Measurements from ENCODE around the gene LRP1B. TPM values are rescaled to one million over a fixed set of nuclear protein-coding genes. Genes with fewer than 3 reads are reported as not detected.

LRP1B gene
- total and polyA plus RNA-seq, 4 donors, result 0.01 to 0.84 (median 0.17) TPM

- no peak overlapping the region for H3K4me3 ChIP-seq (ENCODE audit: low read depth in 1 of 3, low read length in 3 of 3)
- H3K9ac ChIP-seq (ENCODE audit: low read depth in 1 of 2, low read length in 2 of 2), result no peak overlapping the region
- no peak overlapping the region for H3K27ac ChIP-seq (ENCODE audit: low read depth in 1 of 2, low read length in 2 of 2)
- TF ChIP-seq SP1 (IDR thresholded peaks at IDR 0.05) (no peak), MAX (IDR thresholded peaks at IDR 0.05) (no peak), REST (IDR thresholded peaks at IDR 0.05) (no peak), TAF1 (conservative IDR thresholded peaks at IDR 0.05) (no peak), CTCF (IDR thresholded peaks at IDR 0.05; ENCODE audit: low read depth, low read length, missing input control) (no peak), EGR1 (IDR thresholded peaks at IDR 0.05; ENCODE audit: low read depth in 2 of 2) (no peak), ATF3 (IDR thresholded peaks at IDR 0.05) (no peak), RXRA (IDR thresholded peaks at IDR 0.05) (no peak), FOXA1 (IDR thresholded peaks at IDR 0.05) (no peak), JUND (IDR thresholded peaks at IDR 0.05) (no peak), RAD21 (IDR thresholded peaks at IDR 0.05) (no peak), NR2F2 (IDR thresholded peaks at IDR 0.05) (no peak), HNF4A (conservative IDR thresholded peaks at IDR 0.05) (no peak), FOXA2 (IDR thresholded peaks at IDR 0.05) (no peak), GABPA (IDR thresholded peaks at IDR 0.05 in 1 of 2, conservative IDR thresholded peaks at IDR 0.05 in 1 of 2) (no peak), HNF4G (IDR thresholded peaks at IDR 0.05) (no peak), ZBTB33 (IDR thresholded peaks at IDR 0.05) (no peak), YY1 (IDR thresholded peaks at IDR 0.05) (no peak)
- peaks cover 0 to 3% (median 0%) of the 10 kb centered on the region in 4 donors for H3K9me3 ChIP-seq (ENCODE audit: control insufficient read depth in 4 of 4, low read length in 3 of 4)
- H3K27me3 ChIP-seq (ENCODE audit: control insufficient read depth in 4 of 4, insufficient read depth in 4 of 4, low read length in 3 of 4), result no peaks in the 10 kb centered on the region
- no peak for DNase-seq (ENCODE audit: low spot score)
- WGBS, result 86% methylated on average over 2 of the region's 2 CpGs
- H3K4me1 ChIP-seq (ENCODE audit: control insufficient read depth in 4 of 4, insufficient read depth in 4 of 4, low read length in 3 of 4), result no peaks in the 10 kb centered on the region
- H3K36me3 ChIP-seq (ENCODE audit: control insufficient read depth in 4 of 4, insufficient read depth in 3 of 4, low read depth in 1 of 4, low read length in 3 of 4), result no peaks in the 10 kb centered on the region
Observed at GRCh38 chr2:140210963-140211362, 1919.9 kb downstream of the LRP1B start.
